Measurements from ENCODE around the gene USP30.

- no peak for TF ChIP-seq POLR2A (IDR thresholded peaks at IDR 0.05)
- TF ChIP-seq, protein P1, sequence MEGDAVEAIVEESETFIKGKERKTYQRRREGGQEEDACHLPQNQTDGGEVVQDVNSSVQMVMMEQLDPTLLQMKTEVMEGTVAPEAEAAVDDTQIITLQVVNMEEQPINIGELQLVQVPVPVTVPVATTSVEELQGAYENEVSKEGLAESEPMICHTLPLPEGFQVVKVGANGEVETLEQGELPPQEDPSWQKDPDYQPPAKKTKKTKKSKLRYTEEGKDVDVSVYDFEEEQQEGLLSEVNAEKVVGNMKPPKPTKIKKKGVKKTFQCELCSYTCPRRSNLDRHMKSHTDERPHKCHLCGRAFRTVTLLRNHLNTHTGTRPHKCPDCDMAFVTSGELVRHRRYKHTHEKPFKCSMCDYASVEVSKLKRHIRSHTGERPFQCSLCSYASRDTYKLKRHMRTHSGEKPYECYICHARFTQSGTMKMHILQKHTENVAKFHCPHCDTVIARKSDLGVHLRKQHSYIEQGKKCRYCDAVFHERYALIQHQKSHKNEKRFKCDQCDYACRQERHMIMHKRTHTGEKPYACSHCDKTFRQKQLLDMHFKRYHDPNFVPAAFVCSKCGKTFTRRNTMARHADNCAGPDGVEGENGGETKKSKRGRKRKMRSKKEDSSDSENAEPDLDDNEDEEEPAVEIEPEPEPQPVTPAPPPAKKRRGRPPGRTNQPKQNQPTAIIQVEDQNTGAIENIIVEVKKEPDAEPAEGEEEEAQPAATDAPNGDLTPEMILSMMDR (IDR thresholded peaks at IDR 0.05), result no peak
Measured at GRCh38 chr12:109097140-109097434, 44.7 kb downstream of the USP30 start.

Data from body of pancreas (tissue), 4 donors.